ENCODE measurements around the gene KIF2A.

KIF2A gene

GRCh38 chr5:62328772-62329491, 22.9 kb downstream of the KIF2A start:
- no peak for DNase-seq (ENCODE audit: low spot score)

- no peak for DNase-seq (ENCODE audit: low spot score)
Observed at GRCh38 chr5:62330302-62330701, 24.3 kb downstream of the KIF2A start.

- no peak for DNase-seq (ENCODE audit: low spot score)
Observed at GRCh38 chr5:62331921-62332320, 25.9 kb downstream of the KIF2A start.

GRCh38 chr5:62333250-62333794, 27.3 kb downstream of the KIF2A start:
- DNase-seq (ENCODE audit: low spot score): no peak

GRCh38 chr5:62334082-62334481, 28.1 kb downstream of the KIF2A start:
- no peak for DNase-seq (ENCODE audit: low spot score)

GRCh38 chr5:62340392-62340791, 34.4 kb downstream of the KIF2A start:
- no peak for DNase-seq (ENCODE audit: low spot score)

GRCh38 chr5:62340979-62341378, 35.0 kb downstream of the KIF2A start:
- no peak for DNase-seq (ENCODE audit: low spot score)

GRCh38 chr5:62341783-62342475, 35.9 kb downstream of the KIF2A start:
- peak; percentile 32 for DNase-seq (ENCODE audit: low spot score)

GRCh38 chr5:62342476-62342837, 36.5 kb downstream of the KIF2A start:
- DNase-seq (ENCODE audit: low spot score): no peak

- DNase-seq (ENCODE audit: low spot score): no peak
Observed at GRCh38 chr5:62343428-62343827, 37.4 kb downstream of the KIF2A start.

GRCh38 chr5:62346748-62347147, 40.7 kb downstream of the KIF2A start:
- no peak for DNase-seq (ENCODE audit: low spot score)

GRCh38 chr5:62347928-62348327, 41.9 kb downstream of the KIF2A start:
- DNase-seq (ENCODE audit: low spot score): no peak

GRCh38 chr5:62348723-62349481, 42.9 kb downstream of the KIF2A start:
- no peak for DNase-seq (ENCODE audit: low spot score)

- DNase-seq (ENCODE audit: low spot score): peak; percentile 68
Observed at GRCh38 chr5:62354028-62354874, 48.2 kb downstream of the KIF2A start.

GRCh38 chr5:62362701-62363100, 56.7 kb downstream of the KIF2A start:
- no peak for DNase-seq (ENCODE audit: low spot score)

GRCh38 chr5:62369039-62369438, 63.0 kb downstream of the KIF2A start:
- DNase-seq (ENCODE audit: low spot score): no peak

GRCh38 chr5:62371409-62371808, 65.4 kb downstream of the KIF2A start:
- no peak for DNase-seq (ENCODE audit: low spot score)

- DNase-seq (ENCODE audit: low spot score): no peak
Observed at GRCh38 chr5:62372600-62372999, 66.6 kb downstream of the KIF2A start.

- no peak for DNase-seq (ENCODE audit: low spot score)
Observed at GRCh38 chr5:62373382-62373781, 67.4 kb downstream of the KIF2A start.

GRCh38 chr5:62374090-62374489, 68.1 kb downstream of the KIF2A start:
- no peak for DNase-seq (ENCODE audit: low spot score)

GRCh38 chr5:62375627-62376026, 69.6 kb downstream of the KIF2A start:
- no peak for DNase-seq (ENCODE audit: low spot score)

- no peak for DNase-seq (ENCODE audit: low spot score)
Observed at GRCh38 chr5:62376064-62376463, 70.1 kb downstream of the KIF2A start.
